ENCODE results near the gene FOXD1.
"Not testable (repeated sequence)": the region's sequence is repeated elsewhere in the genome, so short reads cannot be mapped to it uniquely, and the experiment has no call there.

FOXD1 gene

DNA sequence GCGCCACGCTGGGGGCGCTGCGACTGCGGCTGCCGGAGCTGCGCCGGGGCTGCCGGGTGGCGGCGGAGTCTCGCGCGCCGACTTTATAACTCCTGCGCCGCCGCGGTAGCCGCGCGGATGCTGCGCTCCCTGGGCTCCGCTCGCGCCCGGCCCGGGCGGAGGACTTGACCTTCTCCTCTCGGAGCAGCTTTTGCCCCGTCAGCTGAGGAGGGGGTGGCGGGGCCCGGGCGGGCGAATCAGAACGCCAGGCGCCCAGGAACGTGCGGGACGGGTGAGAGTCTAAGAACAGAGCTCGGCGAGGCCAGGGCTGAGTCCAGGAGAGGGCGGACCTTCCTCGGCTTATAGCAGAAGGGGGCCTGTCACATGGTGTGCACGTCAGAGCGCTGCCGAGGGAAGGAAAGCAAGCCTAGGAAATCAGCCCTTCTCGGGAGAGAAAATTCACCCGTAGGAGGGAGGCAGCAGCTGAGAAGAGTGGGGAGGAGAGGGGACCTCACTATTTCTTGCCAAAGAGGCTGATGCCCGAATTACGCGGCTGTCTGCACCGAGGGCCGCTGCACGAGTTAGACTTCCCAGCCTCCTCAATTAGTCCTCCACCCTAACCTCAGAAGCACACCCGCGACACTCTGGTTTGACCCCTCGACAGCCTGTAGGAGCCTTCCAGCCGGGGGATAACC is at the start of gene FOXD1:
TSS of gene FOXD1 (minus strand) at position 315 of the 674 bp plus-strand sequence. CDS start 415 bp downstream, outside the sequence.
- DNase-seq: peak in 1 of 2 donors; percentile 13

DNA sequence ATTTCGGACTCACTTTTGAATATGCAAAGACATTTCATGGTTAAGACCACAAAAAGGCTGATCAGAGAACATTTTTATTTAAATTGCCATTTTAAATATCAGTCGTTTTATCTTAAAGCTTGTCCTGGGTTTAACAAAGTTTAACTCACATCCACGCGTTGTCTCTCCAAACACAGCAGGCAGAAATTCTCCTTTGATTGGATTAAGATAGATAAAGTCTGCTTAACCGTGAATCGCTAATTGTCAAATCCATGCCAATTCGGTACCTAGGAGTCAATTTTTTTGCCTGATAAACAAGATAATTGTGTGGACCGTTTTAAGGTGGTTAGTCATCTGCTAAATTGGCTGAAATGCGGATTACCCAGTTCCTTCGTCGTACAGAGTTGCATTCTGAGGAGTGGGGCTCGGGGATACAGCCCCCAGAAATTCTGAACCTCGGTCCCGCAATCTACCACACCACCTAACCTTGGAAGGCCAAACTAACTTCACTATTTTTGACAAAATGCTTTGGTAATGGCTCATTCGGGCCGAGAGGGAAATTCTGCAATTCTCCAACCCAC is 49.0 kb upstream of the FOXD1 start:
- no peak for DNase-seq

DNA sequence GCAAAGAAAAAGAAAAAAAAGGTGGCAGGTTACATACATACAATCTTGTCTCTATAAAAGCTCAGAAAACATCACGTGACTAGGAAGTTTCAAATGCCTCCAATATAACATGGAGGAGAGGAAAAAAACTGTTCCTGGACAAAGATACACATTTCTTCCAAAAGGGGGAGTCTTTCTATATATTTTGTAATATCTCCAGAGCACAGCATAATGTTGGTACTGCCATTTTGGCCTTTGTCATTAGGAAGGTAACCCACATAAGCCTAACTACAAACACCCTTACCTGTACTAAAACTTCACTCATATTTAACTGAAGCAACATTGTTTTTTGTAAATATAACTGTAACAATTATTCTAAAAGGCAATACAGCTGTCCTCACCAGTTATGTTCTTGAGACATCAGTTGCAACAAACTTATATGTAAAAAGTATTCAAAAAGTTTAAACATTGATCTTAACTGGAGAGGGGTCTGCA is 48.4 kb upstream of the FOXD1 start:
- peak in 1 of 2 donors; percentile 17 for DNase-seq

DNA sequence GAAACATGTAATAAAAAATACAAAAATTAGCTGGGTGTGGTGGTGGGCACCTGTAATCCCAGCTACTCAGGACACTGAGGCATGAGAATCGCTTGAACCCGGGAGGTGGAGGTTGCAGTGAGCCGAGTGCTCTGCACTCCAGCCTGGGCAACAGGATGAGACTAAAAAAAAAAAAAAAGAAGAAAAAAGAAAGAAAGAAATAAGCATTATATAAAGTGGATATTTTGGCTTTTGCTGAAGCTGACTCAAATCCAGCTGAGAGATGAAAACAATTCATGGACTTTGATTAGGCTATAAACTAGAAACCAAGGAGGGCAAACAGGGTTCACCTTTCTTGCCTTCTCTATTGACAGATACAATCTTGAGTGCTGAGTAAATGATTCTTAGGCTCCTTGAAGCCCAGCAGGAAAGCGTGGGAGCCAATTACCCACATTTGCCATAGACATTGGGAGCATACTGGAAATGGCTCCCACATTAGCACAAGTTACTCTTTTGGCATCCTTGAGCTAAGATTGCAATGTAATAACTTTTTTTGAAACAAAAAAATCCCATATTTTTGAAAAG is 47.3 kb upstream of the FOXD1 start:
- DNase-seq: no peak

DNA sequence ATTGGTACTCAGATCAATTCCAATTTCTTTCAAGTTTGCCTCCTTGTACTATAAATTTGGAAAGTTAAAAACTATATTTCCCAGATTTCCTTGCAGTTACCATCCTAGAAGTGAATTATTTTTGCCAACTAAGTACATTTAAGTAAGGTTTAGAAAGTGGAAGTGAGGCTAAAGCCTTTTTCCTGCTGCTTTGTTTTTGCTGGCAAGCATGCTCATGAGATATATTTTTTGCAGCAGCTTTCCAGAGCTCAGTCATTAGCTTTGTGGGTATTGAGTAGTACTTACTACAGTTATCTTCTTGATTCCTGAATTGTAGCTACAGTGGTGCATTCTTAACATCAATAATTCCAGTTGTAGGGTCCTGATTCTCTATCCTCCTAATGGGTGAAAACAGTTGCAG is 46.1 kb upstream of the FOXD1 start:
- no peak for DNase-seq

DNA sequence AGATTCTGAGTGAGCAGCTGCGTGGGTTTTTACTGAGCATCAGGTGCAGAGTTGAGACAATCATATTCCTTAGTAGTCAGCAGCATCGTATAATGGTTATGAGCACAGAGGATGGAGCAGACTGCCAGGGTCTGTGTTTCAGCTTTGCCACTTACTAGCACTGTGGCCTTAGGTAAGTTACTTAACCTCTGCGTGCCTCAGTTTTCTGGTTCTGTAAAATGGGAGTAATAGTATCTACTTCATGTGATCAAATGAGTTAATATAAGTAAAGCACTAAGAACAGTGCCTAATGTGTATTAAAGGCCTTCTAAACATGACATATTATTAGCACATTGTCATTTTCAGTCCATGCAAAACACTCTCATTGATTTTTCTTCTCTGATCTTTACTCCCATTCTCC is 44.8 kb upstream of the FOXD1 start:
- no peak for DNase-seq

DNA sequence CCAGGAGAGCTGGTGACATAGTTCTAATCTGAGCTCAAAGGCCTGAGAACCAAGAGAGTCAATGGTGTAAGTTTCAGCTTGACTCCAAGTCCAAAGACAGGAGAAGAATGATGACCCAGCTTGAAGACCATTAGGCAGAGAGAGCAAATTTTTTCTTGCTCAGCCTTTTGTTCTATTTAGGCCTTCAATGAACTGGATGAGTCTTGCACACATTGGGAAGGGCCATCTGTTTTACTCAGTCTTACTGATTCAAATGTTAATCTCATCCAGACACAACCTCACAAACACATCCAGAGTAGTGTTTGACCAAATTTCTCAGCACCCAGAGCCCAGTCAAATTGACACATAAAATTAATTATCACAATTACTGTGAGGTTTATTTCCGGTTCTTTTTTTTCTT is 42.6 kb upstream of the FOXD1 start:
- no peak for DNase-seq

DNA sequence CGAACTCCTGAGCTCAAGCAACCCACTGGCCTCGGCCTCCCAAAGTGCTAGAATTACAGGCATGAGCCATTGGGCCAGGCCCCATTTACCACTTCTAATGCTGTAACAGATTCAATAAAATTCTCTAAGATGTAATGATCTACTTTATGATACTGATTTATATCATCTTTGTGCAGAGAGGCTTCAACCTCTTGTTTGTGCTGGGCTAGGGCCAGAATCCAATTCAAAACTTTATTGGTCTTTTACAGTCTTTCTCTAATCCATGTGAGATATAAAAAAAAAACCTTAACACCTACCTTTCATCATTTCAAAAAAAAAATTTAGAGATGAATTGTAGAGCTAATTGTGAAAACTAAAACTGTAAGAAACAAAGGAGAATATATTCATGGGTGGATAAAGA is 41.5 kb upstream of the FOXD1 start:
- no peak for DNase-seq

DNA sequence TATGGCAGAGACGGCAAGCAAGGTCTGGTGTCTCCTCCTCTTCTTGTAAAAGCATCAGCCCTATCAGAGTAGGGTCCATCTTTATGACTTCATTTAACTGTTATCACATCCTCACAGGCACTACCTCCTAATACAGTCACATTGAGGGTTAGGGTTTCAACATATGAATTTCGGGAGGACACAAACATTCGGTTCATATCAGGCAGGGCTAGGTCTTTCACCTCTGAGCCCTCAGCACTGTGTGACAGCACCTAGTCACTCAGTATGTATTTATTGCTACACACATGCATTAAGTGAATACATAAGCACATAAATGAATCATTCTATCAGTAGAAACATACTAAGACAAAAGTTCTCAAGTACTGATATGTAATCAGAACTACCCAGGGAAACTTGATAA is 40.2 kb upstream of the FOXD1 start:
- no peak for DNase-seq

DNA sequence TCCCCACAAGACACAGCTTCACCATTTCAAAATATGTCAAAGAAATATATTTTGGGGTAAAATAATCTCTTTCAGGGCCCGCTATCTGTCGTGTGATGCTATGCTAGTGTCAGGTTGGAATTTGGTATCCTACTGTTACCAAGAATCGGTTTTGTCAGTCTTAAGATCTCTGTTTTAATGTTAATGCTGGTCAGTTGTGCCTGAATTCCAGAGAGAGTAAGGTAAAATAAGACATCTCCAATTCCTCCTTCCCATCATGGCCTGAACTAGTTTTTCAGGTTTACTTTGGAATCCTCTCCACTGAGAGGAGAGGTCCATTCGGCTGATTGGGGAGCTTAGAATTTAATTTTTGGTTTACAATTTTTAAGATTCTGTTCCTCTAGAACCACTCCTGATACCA is 39.2 kb upstream of the FOXD1 start:
- no peak for DNase-seq

DNA sequence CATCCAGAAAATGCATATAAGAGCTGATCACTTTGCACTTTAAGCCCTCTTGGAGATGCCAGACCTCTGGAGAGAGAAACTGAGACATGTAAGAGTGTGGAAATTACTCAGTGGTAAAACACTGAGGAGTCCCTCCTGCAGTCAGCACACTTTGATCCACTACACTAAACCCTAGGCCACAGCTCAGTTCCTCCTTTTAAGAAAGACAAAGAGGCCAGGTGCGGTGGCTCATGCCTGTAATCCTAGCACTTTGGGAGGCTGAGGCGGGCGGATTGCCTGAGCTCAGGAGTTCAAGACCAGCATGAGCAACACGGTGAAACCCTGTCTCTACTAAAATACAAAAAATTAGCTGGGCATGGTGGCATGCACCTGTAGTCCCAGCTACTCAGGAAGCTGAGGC is 38.7 kb upstream of the FOXD1 start:
- not testable (repeated sequence) for DNase-seq

DNA sequence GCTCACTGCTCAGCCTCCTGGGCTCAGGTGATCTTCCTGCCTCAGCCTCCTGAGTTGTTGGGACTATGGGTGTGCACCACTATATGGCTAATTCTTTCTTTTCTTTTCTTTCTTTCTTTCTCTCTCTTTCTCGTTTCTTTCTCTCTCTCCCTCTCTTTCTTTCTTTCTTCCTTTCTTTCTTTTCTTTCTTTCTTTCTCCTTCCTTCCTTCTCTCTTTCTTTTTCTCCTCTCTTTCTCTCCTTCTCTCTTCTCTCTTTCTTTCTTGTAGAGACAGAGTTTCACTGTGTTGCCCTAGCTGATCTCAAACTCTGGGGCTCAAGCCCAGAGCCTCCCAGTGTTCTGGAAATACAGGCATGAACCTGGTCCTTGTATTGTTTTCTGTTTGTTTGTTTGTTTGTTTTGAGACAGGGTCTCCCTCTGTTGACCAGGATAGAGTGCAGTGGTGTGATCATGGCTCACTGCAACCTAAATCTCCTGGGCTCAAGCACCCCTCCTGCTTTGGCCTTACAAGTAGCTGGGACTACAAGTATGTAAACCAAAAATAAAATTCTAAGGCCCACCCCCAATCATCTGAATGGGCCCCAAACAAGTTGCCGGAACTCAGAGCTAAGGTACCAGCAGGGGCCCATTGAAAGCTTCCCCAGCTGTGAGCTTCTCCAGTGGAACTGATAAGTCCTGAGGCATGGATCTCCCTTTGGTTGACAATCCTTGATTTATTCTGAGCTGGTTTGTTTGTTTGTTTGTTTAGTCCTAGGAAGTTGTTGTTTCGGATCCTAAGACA is 37.7 kb upstream of the FOXD1 start:
- no peak for DNase-seq

DNA sequence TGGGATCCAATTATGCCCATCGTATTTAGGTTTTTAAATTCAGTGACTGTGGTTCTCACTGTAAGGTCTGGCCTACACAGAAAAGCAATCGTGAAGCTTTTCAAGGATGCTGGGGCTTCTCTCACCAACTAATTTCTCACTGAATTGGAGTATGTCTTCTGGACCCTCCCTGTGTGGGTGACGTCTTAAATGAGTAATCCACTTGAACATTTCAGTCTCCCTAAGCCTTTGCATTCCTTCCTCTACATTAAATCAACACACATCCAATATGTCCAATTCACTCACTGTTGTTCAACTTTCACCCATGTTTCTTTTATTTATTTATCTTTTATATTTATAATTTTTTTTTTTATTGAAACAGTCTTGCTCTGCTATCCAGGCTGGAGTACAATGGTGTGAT is 37.1 kb upstream of the FOXD1 start:
- no peak for DNase-seq

DNA sequence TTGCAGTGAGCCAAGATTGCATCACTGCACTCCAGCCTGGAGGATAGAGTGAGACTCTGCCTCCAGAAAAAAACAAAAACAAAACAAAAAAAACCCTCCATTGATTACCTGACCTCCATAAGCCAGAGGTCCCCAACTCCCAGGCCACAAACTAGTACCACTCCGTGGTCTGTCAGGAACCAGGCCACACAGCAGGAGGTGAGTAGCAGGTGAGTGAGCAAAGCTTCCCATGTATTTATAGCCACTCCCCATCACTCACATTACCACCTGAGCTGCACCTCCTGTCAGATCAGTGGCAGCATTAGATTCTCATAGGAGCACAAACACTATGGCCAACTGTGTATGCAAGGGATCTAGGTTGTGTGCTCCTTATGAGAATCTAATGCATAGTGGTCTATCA is 35.9 kb upstream of the FOXD1 start:
- DNase-seq: no peak

DNA sequence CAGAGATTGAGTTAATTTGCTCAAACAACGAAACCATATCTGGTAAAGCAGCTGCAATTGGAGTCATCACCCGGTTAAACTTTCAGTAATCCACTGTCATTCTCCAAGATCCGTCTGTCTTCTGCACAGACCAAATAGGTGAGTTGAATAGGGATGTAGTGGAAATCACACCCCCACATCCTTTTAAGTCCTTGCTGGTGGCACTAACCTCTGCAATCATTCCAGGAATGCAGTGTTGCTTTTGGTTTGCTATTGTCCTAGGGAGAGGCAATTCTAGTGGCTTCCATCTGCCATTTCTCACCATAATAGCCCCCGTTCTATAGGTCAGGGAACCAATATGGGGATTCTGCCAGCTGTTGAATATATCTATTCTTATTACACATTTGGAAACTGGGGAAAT is 35.1 kb upstream of the FOXD1 start:
- DNase-seq: no peak

DNA sequence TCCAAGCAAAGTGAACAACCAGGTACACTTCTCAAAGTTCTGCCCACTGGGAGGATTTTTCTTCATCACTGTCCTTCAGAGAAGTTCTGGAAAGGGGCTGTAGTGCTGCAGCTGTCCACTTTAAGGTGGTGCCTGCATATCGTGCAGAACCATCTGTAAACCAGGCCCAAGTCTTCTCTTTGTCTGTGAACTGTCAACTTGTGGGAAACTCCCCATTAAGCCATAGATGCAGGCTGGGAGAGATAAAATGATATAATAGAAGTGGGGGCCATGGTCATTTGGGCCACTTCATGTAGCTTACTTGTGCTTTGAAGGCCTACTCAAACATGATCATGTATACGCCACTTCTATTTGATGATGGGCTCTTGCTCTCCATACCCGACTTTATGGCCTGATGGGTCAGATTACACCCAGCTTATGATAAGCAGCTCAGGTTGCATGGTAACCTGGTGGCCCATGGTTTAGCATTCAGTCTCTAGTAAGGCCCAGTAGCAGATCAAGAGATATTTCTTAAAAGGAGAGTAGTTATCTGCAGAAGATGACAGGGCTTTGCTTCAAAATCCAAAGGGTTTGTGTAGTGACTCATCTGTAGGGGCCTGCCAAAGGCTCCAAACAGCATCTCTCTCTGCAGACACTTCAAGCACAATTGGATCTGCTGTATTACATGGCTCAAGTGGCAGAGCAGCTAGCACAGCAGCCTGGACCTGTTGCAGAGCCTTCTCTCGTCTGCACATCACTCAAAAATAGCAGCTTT is 34.0 kb upstream of the FOXD1 start:
- no peak for DNase-seq

DNA sequence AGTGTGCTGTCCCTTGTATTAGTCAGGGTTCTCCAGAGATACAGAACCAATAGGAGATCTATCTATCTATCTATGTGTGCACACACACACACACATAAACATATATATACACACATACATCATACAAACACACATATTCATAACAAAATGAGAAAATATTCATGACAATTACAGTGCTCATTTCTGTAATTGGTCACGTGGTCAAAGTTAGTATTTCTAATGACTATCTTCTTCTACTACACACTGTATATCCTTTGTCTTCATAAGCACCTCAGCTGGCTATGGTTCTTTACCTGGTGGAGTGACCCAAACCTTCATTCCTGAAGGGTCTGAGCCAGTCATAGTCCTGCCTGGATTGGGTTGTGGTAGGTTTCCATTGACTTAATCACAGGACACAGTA is 31.9 kb upstream of the FOXD1 start:
- no peak for DNase-seq

DNA sequence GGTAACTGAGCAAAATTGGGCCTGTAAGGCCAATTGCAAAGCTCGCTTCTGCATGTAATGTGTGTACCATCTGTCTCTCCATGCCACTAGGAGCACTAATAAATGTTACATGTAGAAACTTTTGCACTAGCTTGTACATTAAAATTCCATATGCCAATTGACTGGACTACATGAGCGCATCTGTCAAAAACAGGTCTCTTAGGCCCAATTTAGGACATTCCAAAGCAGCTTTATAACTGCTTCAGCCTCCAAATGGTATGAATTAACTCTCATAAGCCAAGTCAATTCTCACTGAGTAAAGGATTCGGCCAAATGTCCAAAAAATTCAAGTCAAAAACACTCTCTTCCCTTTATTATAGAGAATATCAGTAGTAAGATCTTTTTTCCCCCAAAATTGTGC is 23.5 kb upstream of the FOXD1 start:
- DNase-seq: no peak

DNA sequence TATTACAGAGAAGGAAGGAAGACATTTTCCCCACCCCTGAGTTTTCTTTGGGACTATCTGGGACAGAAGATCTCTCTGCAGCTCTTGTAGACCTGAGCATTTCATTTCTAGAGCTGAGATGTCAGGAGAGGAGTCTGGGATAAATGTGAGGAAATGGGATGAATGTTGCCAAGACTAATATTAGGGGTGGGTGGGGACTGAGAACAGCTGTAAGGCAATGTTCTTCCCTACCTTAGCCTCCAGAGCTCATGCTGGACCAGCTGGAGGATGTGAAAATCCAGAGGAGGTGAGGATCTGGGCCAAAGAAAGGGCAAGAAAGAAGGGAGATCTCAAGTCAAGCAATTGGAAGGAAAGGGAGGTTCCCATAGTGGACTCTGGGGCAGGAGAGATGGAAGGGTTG is 23.1 kb upstream of the FOXD1 start:
- no peak for DNase-seq

DNA sequence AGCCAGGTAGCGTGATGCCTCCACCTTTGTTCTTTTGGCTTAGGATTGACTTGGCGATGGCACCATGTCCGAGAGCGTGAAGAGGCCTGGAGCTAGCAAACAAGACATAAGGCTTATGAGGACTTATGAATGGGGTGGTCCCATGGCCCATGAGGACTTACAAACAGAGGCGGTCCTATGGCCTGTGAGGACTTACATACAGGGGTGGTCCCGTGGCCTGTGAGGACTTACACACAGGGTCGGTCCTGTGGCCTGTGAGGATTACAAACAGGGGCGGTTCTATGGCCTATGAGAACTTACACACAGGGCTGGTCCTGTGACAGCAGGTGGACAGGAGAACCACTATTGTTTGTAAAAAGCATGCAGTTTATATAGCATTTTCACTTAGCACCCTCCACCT is 21.3 kb upstream of the FOXD1 start:
- no peak for DNase-seq

DNA sequence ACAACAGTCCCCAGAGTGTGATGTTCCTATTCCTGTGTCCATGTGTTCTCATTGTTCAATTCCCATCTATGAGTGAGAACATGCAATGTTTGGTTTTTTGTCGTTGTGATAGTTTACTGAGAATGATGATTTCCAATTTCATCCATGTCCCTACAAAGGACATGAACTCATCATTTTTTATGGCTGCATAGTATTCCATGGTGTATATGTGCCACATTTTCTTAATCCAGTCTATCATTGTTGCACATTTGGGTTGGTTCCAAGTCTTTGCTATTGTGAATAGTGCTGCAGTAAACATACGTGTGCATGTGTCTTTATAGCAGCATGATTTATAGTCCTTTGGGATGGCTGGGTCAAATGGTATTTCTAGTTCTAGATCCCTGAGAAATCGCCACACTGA is 20.1 kb upstream of the FOXD1 start:
- DNase-seq: not testable (repeated sequence)

DNA sequence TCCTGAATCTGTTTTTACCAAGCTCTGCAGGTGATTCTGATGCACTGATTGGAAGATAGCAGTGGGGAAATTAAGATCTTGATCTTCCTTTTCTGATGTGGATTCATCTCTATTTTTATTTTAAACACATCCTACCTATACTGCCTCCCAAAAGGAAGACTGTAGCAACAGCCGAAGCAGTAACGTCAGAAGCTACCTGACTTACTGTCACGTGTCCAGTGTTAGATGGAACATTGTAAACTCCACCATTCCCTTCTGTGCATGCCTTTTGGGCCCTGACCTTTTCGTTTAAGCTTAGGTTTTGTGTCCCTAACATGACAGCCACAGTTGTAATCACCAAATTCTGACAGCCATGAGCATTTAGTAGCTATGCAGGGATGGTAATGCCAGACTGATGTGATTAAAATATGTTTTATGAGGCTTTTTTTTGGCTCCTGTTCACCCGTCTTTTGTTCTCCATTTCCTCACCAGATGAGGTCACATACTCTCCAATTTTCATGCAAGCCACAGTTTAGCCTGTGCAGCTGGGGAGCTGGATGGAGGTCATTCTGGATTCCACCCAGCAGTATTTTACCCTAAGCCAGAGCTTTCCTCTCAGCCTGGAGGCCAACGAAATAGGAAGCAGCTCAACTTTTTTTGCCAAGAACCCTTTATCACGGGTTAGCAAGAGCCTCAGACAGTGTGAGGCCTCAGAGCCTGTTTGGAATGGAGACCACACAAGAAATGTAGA is 15.6 kb upstream of the FOXD1 start:
- no peak for DNase-seq

Measured in hippocampal formation (tissue), 2 donors.